Uterus (tissue), 4 donors: Measurements from ENCODE around the gene MAP3K14. TPM values are rescaled to one million over a fixed set of nuclear protein-coding genes. Genes with fewer than 3 reads are reported as not detected.

Experiments
- DNase-seq, 2 donors: peaks; one replicate each; pipeline ENCODE4 v3.0.0-alpha.2; 2019 to 2020
- H3K27ac ChIP-seq, 2 donors: fragments of 200-600 bp; sonication (generic); 1 replicate in 1 of 2; 2 replicates in 1 of 2; pipeline ENCODE4 v1.5.1; 2016 to 2018
- H3K27me3 ChIP-seq, 2 donors: fragments of 200-600 bp; sonication (generic); one replicate each; pipeline ENCODE4 v1.5.1; 2018 to 2019; ENCODE audit warnings: control low read depth in 1 of 2
- H3K36me3 ChIP-seq, 2 donors: fragments of 200-600 bp; sonication (generic); one replicate each; pipeline ENCODE4 v1.5.1; 2019; ENCODE audit warnings: control low read depth in 1 of 2
- H3K4me1 ChIP-seq, 2 donors: fragments of 200-600 bp; sonication (generic); one replicate each; pipeline ENCODE4 v1.5.1; 2018 to 2019; ENCODE audit warnings: control low read depth in 1 of 2
- H3K4me3 ChIP-seq, 2 donors: fragments of 200-600 bp; sonication (generic); 1 replicate in 1 of 2; 2 replicates in 1 of 2; pipeline ENCODE4 v1.5.1; 2018 to 2019; ENCODE audit warnings: mild to moderate bottlenecking in 1 of 2
- H3K9me3 ChIP-seq, 2 donors: fragments of 200-600 bp; sonication (generic); one replicate each; pipeline ENCODE4 v1.5.1; 2019; ENCODE audit warnings: control low read depth in 1 of 2
- CTCF ChIP-seq, 4 experiments: fragments of 200-600 bp in 2 of 4; fragments of 450-650 bp in 2 of 4; sonication (generic) in 2 of 4; IDR thresholded peaks; one replicate each; pipeline ENCODE4 v1.5.1; 2016 to 2019; ENCODE audit warnings: antibody characterized with exemption in 4 of 4, mild to moderate bottlenecking in 2 of 4, moderate library complexity in 1 of 4
- POLR2A ChIP-seq, 2 donors: fragments of 450-650 bp; IDR thresholded peaks; one replicate each; pipeline ENCODE4 v1.6.1; 2016; ENCODE audit warnings: antibody characterized with exemption in 2 of 2, mild to moderate bottlenecking in 1 of 2, moderate library complexity in 1 of 2
- intact Hi-C: fragments of 100-400 bp; cut with DNase I; formaldehyde crosslinking; loops from one replicate; pipeline ENCODE4 v1.15.1; 2023; ENCODE audit warnings: low total_unique reads
- total RNA-seq, 4 donors: library from RNA; depleted of rRNA in 3 of 4; stranded (reverse); fragments of >200 nt in 3 of 4; gene quantifications; one replicate each; pipeline versions ENCODE4 v1.1.0 to v1.2.4, GENCODE V29; 2014 to 2023
- donor health status: DM: yes; HTN: yes; CAD: no.

MAP3K14 gene
- total RNA-seq, 4 donors from 2014 or later: 1.0 to 22.1 (median 4.9) TPM

DNA sequence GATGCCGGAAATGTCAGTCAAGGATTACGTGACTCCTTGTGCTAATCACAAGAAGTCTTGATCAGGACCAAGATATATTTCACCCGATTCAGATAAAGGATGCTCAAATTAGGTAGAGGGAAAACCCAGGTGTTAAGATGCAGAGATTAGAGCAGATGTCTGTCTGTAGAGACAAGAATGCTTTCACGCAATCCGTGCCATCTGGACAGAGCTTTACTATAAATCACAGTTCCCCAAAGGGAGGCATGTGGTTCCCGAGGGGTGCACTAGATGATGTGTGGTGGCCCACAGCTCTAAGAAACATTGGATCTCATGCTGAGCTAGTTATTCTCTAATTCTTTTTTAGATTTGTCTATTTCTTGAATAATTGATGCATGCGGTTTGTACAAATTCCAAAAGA lies 9.8 kb upstream of the MAP3K14 start:
- H3K9me3 ChIP-seq: no peaks in the 10 kb centered on the region
- H3K4me3 ChIP-seq: no peak overlapping the region
- intact Hi-C loops: no loop called here
- TF ChIP-seq CTCF (IDR thresholded peaks at IDR 0.05) (no peak), POLR2A (IDR thresholded peaks at IDR 0.05) (no peak)
- DNase-seq: no peak
- peaks cover under 1 to 4% of the 10 kb centered on the region in 2 donors for H3K4me1 ChIP-seq
- H3K27ac ChIP-seq: no peak overlapping the region
- H3K27me3 ChIP-seq: no peaks in the 10 kb centered on the region
- H3K36me3 ChIP-seq: no peaks in the 10 kb centered on the region

GRCh38 chr17:45325810-45326209 lies 9.0 kb upstream of the MAP3K14 start:
- no peak overlapping the region for H3K4me3 ChIP-seq
- no peak overlapping the region for H3K27ac ChIP-seq
- intact Hi-C loops: no loop called here
- peak; percentile 3 for DNase-seq
- TF ChIP-seq POLR2A (IDR thresholded peaks at IDR 0.05): no peak
- no peak for TF ChIP-seq CTCF (IDR thresholded peaks at IDR 0.05)
- H3K4me1 ChIP-seq: peaks cover 6 to 10% of the 10 kb centered on the region in 2 donors
- H3K27me3 ChIP-seq: no peaks in the 10 kb centered on the region
- H3K9me3 ChIP-seq: no peaks in the 10 kb centered on the region
- no peaks in the 10 kb centered on the region for H3K36me3 ChIP-seq

GRCh38 chr17:45324336-45324735 lies 7.5 kb upstream of the MAP3K14 start:
- H3K4me1 ChIP-seq: peaks cover 6 to 17% of the 10 kb centered on the region in 2 donors
- H3K27me3 ChIP-seq: no peaks in the 10 kb centered on the region
- H3K27ac ChIP-seq: no peak overlapping the region
- H3K36me3 ChIP-seq: no peaks in the 10 kb centered on the region
- no peaks in the 10 kb centered on the region for H3K9me3 ChIP-seq
- no peak overlapping the region for H3K4me3 ChIP-seq
- TF ChIP-seq POLR2A (IDR thresholded peaks at IDR 0.05): no peak
- TF ChIP-seq CTCF (IDR thresholded peaks at IDR 0.05): no peak
- no peak for DNase-seq
- intact Hi-C loops: no loop called here

- Histone ChIP-seq H3K27ac (peak overlapping the region in 1 of 2 donors; percentile 69), H3K9me3 (no peaks in the 10 kb centered on the region), H3K4me3 (no peak overlapping the region), H3K27me3 (no peaks in the 10 kb centered on the region), H3K36me3 (no peaks in the 10 kb centered on the region), H3K4me1 (peaks cover 6 to 17% of the 10 kb centered on the region in 2 donors)
- no peak for DNase-seq
- intact Hi-C loops: no loop called here
- TF ChIP-seq CTCF (IDR thresholded peaks at IDR 0.05) (no peak), POLR2A (IDR thresholded peaks at IDR 0.05) (no peak)
Observed at GRCh38 chr17:45322168-45322567, 5.3 kb upstream of the MAP3K14 start.

DNA sequence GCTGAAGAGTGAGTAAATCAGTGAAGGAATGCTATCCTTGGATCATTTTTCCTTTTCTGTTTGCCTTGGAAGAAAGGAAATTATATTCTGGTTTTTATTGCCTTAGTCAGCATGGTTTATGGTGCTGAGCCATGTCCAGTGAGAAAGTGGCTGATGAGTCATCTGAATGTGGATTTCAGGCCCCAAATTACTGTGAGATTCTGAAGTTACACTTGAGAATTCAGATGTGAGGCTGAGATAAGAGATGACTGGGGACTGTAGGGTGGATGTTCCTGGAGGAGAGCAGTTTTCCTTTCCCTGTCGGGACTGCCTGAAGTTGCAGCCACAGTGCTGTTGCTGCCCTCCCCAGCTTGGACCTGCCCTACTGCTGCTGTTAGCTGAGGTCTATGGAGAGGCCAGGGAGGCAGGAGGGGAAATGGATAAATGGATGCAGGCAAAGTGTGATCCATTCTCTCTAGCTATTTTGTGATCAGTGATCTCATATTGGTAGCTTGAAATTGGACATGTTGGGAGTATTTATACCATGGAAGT lies 4.2 kb upstream of the MAP3K14 start:
- intact Hi-C loops: no loop called here
- H3K27ac ChIP-seq: peak overlapping the region; percentile 61 to 69

More for the DNA sequence above, 4.2 kb upstream of the MAP3K14 start:
- peak in 1 of 2 donors; percentile 69 for DNase-seq
- Histone ChIP-seq H3K9me3 (no peaks in the 10 kb centered on the region), H3K36me3 (no peaks in the 10 kb centered on the region), H3K4me3 (no peak overlapping the region), H3K4me1 (peaks cover 6 to 17% of the 10 kb centered on the region in 2 donors), H3K27me3 (no peaks in the 10 kb centered on the region)
- TF ChIP-seq CTCF (IDR thresholded peaks at IDR 0.05) (peak in 2 of 4 experiments; percentile 15 to 17), POLR2A (IDR thresholded peaks at IDR 0.05) (no peak)
